ENCODE data around the gene PTPN14.
A peak's percentile ranks its signal among the peaks of the same experiment; 100 is the strongest.
"Not testable (repeated sequence)": the region's sequence is repeated elsewhere in the genome, so short reads cannot be mapped to it uniquely, and the experiment has no call there.

Gene PTPN14

GRCh38 chr1:214422137-214422671 lies 129.2 kb downstream of the PTPN14 start:
- DNase-seq, result no peak

GRCh38 chr1:214420833-214421232 lies 130.6 kb downstream of the PTPN14 start:
- DNase-seq, result no peak

GRCh38 chr1:214420341-214420740 lies 131.1 kb downstream of the PTPN14 start:
- no peak for DNase-seq

GRCh38 chr1:214419650-214420049 lies 131.8 kb downstream of the PTPN14 start:
- DNase-seq, result peak; percentile 66

- peak; percentile 13 for DNase-seq
Measured at GRCh38 chr1:214418391-214418790, 133.0 kb downstream of the PTPN14 start.

GRCh38 chr1:214417545-214418210 lies 133.7 kb downstream of the PTPN14 start:
- no peak for DNase-seq

GRCh38 chr1:214416858-214417257 lies 134.5 kb downstream of the PTPN14 start:
- DNase-seq, result no peak

- DNase-seq, result no peak
Measured at GRCh38 chr1:214416417-214416816, 135.0 kb downstream of the PTPN14 start.

- DNase-seq, result no peak
Measured at GRCh38 chr1:214415131-214415530, 136.3 kb downstream of the PTPN14 start.

GRCh38 chr1:214414691-214415090 lies 136.7 kb downstream of the PTPN14 start:
- DNase-seq, result no peak

GRCh38 chr1:214413315-214413714 lies 138.1 kb downstream of the PTPN14 start:
- no peak for DNase-seq

GRCh38 chr1:214404571-214405213 lies 146.7 kb downstream of the PTPN14 start:
- no peak for DNase-seq

- no peak for DNase-seq
Measured at GRCh38 chr1:214404154-214404553, 147.2 kb downstream of the PTPN14 start.

- DNase-seq, result no peak
Measured at GRCh38 chr1:214403431-214403830, 148.0 kb downstream of the PTPN14 start.

- DNase-seq, result peak; percentile 51
Measured at GRCh38 chr1:214402613-214403083, 148.8 kb downstream of the PTPN14 start.

GRCh38 chr1:214401666-214402065 lies 149.7 kb downstream of the PTPN14 start:
- no peak for DNase-seq

- DNase-seq, result no peak
Measured at GRCh38 chr1:214400131-214400530, 151.3 kb downstream of the PTPN14 start.

- DNase-seq, result no peak
Measured at GRCh38 chr1:214398490-214398889, 152.9 kb downstream of the PTPN14 start.

- DNase-seq, result peak; percentile 33
Measured at GRCh38 chr1:214397497-214397896, 153.9 kb downstream of the PTPN14 start.

GRCh38 chr1:214396330-214396729 lies 155.1 kb downstream of the PTPN14 start:
- DNase-seq, result peak; percentile 43

GRCh38 chr1:214394569-214394968 lies 156.8 kb downstream of the PTPN14 start:
- DNase-seq, result not testable (repeated sequence)

GRCh38 chr1:214393086-214393485 lies 158.3 kb downstream of the PTPN14 start:
- DNase-seq, result no peak

- no peak for DNase-seq
Measured at GRCh38 chr1:214391873-214392645, 159.3 kb downstream of the PTPN14 start.

GRCh38 chr1:214389734-214390133 lies 161.7 kb downstream of the PTPN14 start:
- no peak for DNase-seq

All from OCI-M1 (cell line).